GM19043 (cell line): Measurements from ENCODE around the gene TMEM106C.

ENCODE experiments used
- ATAC-seq: cut with Tn5 transposase; IDR thresholded peaks from one replicate; pipeline ENCODE4 v1.9.1; 2021; ENCODE audit warnings: low read depth; ENCODE audit not compliant: unreplicated experiment

TMEM106C gene

DNA sequence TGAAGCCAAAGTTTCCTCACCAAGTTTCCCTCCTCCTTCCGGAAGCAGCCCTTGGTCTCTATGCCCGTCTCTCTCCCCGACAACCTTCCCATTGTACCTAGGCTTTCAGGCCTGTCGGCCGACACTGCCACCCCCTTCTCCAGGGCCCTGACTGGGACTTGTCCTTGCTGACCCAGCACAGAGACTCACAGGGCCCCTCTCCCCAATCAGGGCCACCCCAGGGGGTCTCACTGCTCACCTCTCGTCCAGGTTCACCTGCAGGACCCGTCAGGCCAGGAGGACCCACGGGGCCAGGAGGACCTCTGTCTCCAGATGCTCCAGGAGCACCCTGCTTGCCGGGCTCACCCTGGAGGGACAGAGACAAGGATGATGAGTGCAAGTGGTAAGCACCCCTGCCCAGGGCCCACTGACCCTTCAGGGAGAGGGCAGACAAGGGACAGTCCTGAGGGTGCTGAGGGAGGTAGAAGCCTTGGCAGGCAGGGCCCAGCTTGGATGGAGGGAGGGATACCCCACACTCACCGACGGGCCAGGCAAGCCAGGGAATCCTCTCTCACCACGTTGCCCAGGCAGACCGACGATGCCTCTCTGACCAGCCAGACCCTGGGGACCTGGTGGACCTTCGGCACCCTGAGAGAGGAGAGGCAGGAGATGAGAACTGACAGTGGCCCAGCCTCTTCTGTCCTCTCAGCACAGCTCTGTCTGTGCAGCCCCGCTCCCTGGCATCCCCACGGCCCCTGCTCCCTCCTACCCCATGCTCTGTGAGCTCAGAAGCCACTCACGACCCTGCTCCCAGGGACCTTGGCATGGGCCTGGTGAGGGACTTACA lies 14.6 kb downstream of the TMEM106C start:
- no peak for ATAC-seq

DNA sequence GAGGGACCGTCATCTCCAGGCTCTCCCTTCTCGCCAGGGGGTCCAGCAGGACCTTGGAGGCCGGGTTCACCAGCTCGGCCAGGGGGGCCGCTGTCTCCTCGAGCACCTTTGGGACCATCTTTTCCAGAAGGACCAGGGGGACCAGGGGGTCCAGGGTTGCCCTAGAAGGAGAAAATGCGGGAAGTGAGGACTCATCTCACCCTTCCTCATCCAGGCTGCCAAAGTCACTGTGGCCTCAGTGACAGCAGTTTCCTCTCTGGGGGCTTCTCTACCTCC lies 15.1 kb downstream of the TMEM106C start:
- ATAC-seq: no peak

DNA sequence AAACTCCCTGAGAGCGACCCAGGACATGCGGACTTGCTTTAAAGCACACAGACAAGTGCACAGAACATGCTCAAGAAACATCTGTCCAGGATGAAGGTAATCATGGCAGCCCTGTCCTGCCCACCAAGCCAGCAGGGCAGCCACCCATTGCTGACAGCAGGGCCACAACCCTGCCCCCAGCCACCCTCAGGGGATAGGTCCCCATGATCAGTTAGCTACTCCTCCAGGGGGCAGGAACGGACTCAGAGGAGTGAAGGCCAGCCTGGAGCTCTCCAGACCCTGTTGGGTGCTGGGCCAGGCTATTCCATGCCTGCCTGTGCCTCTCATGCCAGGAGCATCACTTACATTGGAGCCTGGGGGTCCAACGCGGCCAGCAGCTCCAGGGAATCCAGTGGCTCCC lies 15.8 kb downstream of the TMEM106C start:
- no peak for ATAC-seq

DNA sequence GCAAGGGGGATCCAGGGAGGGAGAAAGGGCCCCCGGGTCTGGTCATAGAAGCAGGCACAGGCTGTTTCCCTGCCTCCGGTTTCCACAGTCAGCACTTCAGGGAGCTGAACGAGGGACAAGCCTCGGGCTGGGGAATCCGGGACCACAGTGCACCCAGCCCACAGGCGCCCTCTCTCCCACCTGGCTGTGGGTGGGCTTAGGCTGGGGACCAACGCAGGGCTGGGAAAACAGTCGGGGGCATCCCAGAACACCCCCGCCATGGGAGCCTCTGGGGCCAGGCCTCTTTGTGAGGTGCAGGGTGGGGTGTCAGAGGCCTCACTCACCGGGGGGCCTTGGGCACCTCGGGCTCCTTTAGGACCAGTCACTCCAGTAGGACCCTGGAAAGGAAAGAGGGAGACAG lies 16.3 kb downstream of the TMEM106C start:
- no peak for ATAC-seq

DNA sequence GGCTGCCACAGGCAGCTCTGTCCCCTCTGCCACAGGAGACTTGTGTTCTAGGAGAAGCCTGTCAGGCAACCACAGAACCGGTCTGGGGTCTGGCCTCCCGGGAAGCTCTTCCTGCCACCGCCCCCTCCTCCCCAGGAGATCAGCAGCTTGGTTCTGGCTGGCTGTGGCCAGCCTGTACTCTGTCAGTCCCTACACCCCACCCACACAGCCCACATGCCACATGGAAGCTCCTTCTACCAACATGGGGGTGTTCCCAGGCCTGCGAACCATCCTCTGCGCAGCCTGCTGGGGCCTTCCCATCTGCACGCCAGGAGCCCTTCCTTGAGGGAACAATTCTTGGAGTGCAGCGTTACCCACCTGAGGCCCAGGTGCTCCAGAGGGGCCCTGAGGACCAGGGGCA lies 16.8 kb downstream of the TMEM106C start:
- no peak for ATAC-seq

DNA sequence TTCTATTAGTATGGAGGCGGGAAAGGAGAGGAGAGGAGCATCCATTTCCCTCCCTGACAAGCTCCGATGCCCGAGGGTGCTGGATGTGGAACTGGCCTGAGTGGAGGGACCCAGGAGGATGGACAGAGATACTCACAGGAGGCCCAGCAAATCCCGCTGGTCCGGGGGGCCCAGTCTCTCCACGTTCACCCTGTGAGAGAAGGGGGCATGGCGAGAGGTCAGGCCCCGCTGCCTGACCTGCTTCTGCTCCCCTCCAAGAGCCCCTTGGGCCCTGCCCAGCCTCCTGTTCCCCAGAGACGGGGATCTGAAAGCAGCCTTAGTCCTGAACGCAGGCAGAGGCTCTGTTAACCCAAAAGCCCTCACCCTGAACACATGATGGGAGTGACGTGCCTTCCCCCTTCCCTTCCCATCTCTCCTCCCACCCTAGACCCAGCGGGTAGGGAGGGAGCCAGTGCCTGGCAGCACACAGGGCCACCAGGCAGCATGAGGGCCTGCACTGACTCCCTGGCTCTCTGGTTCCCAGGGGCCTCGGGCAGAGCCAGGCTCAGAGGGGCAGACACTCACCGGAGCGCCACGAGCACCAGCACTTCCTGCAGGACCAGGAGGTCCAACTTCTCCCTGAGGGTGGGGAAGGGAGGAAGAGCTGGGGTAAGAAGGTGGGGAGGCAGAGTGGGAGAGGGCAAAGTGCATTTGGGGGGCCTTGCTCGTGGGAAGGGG lies 17.5 kb downstream of the TMEM106C start:
- no peak for ATAC-seq

DNA sequence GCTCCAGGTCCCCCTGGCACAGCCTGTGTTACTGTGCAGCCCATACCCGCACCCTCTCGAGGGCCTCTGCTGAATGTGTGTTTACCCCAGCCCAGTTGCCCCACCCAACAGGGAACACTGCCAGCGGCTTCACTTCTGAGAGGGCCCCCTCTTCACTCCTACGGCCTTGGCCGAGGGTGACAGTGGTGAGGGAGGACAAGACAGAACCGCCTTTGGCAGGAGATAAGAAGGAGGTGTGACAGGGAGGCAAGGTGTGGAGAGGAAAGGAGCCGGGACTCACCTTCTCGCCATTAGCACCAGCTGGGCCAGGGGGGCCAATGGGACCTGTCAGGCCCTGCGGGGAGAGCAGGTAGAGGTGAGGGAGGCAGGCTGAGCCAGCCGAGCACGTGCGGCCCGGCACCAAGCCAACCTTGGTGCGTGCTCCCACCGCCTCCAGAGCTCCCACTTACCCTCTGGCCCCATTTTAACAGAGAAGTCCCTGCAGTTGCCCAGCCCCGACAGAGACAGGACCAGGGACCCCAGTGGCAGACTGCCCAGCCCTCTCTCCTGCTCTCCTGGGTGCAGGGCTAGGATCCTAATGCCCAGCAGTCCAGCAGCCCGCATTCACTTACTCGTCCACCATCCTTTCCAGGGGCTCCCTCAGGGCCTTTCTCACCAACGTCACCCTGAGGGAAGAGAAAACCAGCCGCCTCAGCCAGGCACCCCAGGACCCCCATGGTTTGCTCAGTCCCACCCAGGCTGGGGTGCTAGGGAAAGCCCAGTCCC lies 18.3 kb downstream of the TMEM106C start:
- no peak for ATAC-seq

DNA sequence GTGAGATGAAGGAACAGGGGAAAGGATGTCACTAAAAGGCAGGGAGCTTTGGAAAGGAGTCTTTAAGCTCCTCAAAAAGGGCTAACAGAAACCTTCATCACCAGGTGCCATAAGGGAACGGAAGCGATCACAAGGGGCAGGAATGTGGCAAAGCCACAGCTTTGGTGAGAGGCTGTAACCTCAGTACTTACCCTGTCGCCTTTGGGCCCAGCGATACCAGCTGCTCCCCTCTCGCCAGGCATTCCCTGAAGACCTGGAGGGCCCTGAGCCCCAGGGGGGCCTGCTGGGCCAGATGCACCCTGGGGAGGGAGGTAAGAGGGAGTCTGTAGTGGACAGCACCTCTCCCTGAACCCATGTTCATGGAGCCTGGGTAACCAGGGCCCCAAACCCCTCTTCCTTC lies 18.9 kb downstream of the TMEM106C start:
- no peak for ATAC-seq

DNA sequence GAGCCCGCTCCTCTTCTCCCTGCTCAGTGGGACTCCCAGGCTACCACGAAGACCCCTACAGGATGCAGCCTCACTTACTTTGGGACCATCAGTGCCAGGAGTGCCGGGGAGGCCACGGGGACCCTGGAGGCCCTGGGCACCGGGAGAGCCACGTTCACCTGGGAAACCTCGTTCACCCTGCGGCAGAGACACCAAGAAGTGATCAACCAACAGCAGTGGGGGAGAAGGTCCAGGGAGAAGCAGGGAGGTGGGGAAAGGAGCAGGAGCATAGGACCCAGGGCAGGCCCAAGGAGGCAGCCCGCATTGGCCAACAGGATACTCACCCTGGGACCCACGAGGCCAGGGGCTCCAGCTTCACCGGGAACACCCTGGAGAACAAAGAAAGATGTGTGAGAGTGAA lies 19.4 kb downstream of the TMEM106C start:
- ATAC-seq: no peak

DNA sequence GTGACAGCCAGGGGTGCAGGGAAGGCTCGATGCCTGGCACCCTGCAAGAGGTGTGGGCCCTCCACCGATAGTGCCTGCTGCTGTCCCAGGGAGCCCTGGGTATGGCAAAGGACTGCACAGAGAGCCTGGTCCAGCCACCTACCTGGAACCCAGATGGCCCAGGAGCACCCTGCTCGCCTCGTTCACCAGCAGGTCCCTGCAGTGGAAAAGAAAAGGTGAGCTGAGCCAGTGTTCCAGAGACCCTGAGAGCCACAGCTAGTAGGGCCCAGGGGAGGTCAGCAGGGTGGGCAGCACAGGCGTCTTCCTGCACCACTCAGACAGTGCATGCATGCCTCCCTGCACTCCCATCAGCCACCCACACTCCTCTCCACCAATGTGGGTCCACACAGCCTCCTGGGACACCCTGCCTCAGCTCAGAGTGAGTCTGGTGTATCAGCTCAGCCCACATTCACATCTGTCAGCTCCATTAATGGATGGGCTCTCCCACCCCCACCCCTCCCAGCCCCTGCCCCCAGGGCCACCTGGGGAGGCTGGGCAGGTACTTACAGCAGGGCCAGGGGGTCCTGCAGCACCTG lies 20.2 kb downstream of the TMEM106C start:
- ATAC-seq: no peak

DNA sequence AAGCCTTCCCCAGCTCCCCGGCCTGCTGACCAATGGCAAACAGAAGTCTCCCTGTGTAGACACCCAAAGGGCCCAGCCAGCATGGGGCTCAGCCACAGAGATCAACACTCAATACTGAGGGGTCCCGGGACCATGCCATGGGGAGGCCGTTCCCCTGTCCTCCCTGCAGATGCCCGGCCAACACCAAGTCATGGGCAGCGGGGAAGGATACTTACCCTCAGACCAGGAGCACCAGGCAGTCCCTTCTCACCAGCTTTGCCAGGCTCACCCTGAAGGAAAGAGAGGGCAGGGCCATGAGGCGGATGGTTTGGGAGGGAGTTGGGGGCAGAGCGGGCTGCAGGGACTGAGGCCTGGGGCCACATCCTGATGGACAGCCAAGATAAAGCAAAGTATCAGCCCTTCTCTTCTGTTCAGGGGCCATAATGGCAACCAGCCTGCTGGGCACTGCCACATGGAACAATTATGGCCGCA lies 21.0 kb downstream of the TMEM106C start:
- no peak for ATAC-seq

DNA sequence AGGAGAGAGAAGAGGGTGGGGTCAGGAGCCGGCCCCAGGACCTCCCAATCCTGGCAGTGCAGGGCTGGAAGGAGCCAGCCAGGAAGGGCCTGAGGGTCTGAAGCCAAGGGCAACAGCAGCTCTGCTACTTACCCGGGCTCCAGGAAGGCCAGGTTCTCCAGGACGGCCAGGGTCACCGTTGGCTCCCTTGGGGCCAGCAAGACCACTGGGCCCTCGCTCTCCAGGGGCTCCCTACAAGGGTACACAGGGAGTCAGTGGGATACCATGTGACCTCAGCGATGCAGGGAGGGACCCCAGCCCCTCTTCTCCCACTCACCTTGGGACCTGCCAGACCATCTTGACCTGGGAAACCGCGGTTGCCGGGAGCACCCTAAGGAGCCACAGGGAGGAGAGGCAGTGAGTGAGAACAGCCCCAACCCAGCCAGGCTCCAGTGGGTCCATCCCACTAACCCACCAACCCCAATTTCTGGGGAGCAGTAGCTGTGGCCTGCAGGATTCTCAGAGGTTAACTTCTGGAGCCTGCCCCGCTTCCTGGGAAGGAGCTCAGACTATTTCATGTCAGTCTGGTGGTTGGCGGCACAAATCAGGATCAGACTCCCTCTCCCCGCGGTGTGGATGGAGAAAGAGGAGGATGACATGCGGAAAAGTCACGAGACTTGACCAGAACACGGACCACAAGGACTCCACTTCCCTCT lies 22.3 kb downstream of the TMEM106C start:
- ATAC-seq: no peak

DNA sequence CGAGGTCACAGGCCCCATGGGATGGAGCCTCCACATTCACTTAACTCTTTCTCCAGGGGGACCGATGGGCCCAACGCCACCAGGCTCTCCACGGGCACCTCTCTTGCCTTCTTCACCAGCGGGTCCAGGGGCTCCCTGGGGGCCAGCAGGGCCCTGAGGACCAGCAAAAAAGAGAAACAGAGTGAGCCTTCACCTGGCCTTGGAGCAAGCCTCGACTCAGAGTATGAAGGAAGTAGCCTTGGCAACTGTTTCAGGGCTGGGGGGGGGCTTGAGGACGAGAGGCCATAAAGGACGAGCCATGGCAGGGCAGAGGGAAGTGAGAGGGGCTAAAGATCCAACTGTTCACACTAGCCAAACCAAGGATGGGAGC lies 22.9 kb downstream of the TMEM106C start:
- no peak for ATAC-seq

DNA sequence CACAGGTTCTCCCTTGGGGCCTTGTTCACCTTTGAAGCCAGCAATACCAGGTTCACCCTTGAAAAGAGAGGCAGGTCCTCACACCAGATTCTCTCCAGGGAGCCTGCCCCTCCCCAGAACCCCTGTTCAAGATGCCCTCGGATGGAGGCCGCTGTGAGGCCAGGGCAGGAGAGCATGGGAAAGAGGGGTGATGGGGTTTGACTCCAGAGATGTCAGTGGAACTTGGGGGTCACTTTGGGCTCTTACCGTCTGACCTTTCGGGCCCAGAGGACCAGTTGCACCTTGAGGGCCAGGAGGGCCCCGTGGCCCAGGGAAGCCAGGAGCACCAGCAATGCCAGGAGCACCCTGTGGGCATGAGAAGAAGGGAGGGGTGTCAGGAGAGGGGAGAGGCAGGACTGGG lies 23.4 kb downstream of the TMEM106C start:
- no peak for ATAC-seq

DNA sequence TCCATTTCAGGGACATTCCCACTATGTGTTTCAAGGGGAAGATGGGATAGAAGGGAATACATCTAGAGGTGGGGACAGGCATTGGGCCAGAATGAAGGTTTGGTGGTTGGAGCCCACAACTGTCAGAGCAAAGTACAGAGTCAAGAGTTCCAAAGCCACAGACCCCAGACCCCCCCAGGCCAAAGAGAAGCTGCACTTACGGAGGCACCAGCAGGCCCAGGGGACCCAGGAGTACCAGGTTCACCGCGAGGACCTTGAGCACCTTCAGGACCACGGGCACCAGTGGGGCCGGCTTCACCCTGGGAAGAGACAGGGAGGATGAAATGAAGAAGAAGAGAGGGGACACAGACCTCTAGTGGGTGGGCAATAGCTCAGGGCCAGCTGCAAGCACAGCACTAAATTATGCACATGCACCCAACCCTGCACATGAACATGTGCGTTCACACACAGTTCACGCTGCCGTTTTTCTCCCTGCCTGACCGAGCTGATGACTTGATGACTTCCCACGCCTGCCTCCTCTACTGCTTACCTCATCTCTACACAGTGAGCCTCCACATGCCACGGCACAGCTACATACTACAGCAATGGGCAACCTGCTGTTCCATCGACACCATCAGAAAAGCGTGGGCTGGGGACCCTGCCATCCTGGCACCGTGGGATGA lies 24.1 kb downstream of the TMEM106C start:
- no peak for ATAC-seq

DNA sequence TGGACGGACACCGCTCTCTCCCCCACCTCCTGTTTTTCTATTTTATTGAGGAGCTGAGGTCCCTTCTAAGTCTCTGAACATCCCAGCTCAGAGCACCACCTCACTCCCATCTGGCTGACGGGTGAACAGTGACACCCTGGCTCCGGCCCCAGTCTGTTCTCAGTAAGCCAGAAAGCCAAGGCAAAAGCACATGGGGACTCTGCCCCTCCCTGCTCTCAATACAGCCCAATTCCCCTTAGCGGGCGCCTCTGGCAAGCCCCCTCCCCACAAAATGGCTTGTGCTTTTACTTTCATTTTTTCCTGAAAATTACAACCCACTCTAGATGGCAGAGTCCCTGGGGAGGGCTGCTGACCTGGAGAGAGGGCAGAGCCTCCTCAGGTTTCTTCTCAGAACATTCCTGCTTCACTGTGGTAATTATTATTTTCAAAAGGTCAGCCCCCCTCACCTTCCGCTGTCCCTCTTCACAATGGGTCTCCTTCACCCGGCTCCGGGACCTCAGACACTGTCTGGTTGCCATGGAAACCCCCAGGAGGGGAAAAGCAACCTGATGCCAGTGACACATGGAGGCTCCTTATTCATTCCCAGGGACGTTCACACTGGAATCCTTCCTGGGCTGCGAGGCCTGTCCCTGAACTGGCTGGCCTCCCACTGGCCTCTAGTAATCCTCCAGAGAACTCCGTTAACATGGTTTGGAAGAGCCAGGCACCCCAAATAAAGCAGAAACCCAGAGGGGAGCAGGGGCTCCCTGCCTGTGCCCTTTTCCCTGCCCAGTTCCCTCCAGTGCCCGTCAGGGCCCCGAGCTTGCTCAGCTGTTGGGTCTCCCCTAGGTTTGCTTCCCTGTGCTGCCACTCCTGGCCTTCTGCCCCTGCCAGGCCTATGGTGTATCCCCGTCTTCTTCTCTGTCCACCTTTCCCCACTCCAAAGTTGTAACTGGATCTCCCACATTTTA lies 25.0 kb downstream of the TMEM106C start:
- ATAC-seq: no peak

DNA sequence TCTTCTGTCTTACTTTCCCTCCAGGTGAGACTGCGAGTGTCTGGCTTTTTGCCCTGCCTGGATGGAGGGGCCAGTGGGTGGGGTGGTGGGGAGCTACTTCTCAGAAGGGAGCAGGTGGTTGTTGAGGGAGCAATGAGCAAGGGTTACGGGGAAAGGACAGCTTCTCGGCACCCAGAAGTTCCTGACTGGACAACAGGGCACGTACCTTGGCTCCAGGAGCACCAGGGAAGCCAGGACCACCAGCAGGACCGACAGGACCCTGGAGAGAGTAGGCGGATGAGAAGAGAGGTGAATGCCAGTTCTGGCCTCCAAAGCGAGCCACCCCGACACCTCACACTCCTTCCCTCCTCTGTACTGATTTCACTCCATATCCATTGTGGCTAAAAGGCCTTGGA lies 25.6 kb downstream of the TMEM106C start:
- no peak for ATAC-seq

DNA sequence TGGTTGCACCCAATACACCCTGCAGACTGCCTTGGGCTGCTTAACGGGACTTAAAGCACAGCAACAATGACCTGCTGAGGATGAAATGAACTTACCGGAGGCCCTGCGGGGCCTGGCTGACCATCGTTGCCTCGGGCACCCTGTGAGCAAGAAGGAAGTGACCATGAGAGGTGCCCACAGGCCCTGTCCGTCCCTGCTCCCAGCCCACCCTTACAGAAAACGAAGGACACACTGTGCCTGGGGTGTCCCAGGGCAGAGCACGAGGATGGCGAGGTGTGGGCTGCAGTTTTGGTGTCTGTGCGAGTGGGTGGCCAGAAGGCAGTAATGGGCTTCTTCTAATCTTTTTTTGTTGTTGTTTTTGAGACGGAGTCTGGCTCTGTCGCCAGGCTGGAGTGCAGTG lies 26.3 kb downstream of the TMEM106C start:
- ATAC-seq: no peak
